Fibroblast of lung (primary cell): Measurements from ENCODE around the gene OSBPL9. TPM values are rescaled to one million over a fixed set of nuclear protein-coding genes. Genes with fewer than 3 reads are reported as not detected.

ENCODE experiments used
- DNase-seq, 2 donors: peaks; one replicate each; pipeline versions ENCODE4 v3.0.0 to v3.0.0-alpha.2; 2010; ENCODE audit warnings: low read depth in 2 of 2
- H2AFZ ChIP-seq: 2 replicates; pipeline ENCODE4 v1.5.1; 2012; ENCODE audit warnings: low read length, control low read depth, inconsistent platforms
- H3K27ac ChIP-seq: 2 replicates; pipeline ENCODE4 v1.5.1; 2011; ENCODE audit warnings: low read length, control low read depth; ENCODE audit not compliant: insufficient read depth
- H3K27me3 ChIP-seq: 2 replicates; pipeline ENCODE4 v1.5.1; 2011; ENCODE audit warnings: mild to moderate bottlenecking, low read length; ENCODE audit not compliant: control insufficient read depth, insufficient read depth
- H3K36me3 ChIP-seq: 2 replicates; pipeline ENCODE4 v1.5.1; 2011; ENCODE audit warnings: low read length; ENCODE audit not compliant: control insufficient read depth, insufficient read depth
- H3K4me1 ChIP-seq: 2 replicates; pipeline ENCODE4 v1.5.1; 2011; ENCODE audit warnings: low read length; ENCODE audit not compliant: control insufficient read depth, insufficient read depth; ENCODE audit errors: extremely low read depth
- H3K4me2 ChIP-seq: 2 replicates; pipeline ENCODE4 v1.5.1; 2011; ENCODE audit warnings: low read length, control low read depth; ENCODE audit not compliant: insufficient read depth; ENCODE audit errors: extremely low read depth
- H3K4me3 ChIP-seq, 4 experiments: fragments of 200-600 bp in 1 of 4; sonication (generic) in 1 of 4; replicated peaks in 1 of 4; 2 replicates each; pipeline ENCODE4 v1.5.1; 2011 to 2016; ENCODE audit warnings: low read length in 4 of 4, low read depth in 3 of 4, mild to moderate bottlenecking in 3 of 4, control low read depth in 2 of 4, inconsistent platforms in 1 of 4, mixed read lengths in 1 of 4; ENCODE audit not compliant: insufficient read depth in 1 of 4; ENCODE audit errors: control extremely low read depth in 1 of 4
- H3K79me2 ChIP-seq: 2 replicates; pipeline ENCODE4 v1.5.1; 2012; ENCODE audit warnings: mild to moderate bottlenecking, low read length, inconsistent platforms; ENCODE audit not compliant: control insufficient read depth, insufficient read depth
- H3K9ac ChIP-seq: 2 replicates; pipeline ENCODE4 v1.5.1; 2011; ENCODE audit warnings: mild to moderate bottlenecking, low read length, control low read depth; ENCODE audit not compliant: insufficient read depth
- H3K9me3 ChIP-seq: 2 replicates; pipeline ENCODE4 v1.5.1; 2012; ENCODE audit warnings: low read depth, low read length; ENCODE audit not compliant: control insufficient read depth, insufficient read depth
- H4K20me1 ChIP-seq: 2 replicates; pipeline ENCODE4 v1.5.1; 2011; ENCODE audit warnings: low read length; ENCODE audit not compliant: control insufficient read depth, insufficient read depth; ENCODE audit errors: extremely low read depth
- CTCF ChIP-seq, 2 donors: IDR thresholded peaks in 1 of 2; conservative IDR thresholded peaks in 1 of 2; 1 replicate in 1 of 2; 2 replicates in 1 of 2; pipeline ENCODE4 v1.5.1; 2011 to 2012; ENCODE audit warnings: low read length in 2 of 2, control low read depth in 1 of 2, inconsistent platforms in 1 of 2, low read depth in 1 of 2, mild to moderate bottlenecking in 1 of 2
- EZH2 ChIP-seq: IDR thresholded peaks from 2 replicates; pipeline ENCODE4 v1.5.1; 2012; ENCODE audit warnings: low read length, control low read depth, mild to moderate bottlenecking; ENCODE audit errors: missing control alignments
- polyA plus RNA-seq, 2 donors: library from polyadenylated mRNA; depleted of rRNA in 1 of 2; stranded (reverse) in 1 of 2; unstranded in 1 of 2; fragments of >200 nt; gene quantifications; 2 replicates each; pipeline ENCODE4 v1.2.1, GENCODE V29; 2011 to 2012; ENCODE audit warnings: missing spikeins in 1 of 2
- total RNA-seq: library from RNA; depleted of rRNA; stranded (reverse); fragments of >200 nt; gene quantifications from 2 replicates; pipeline ENCODE4 v1.2.1, GENCODE V29; 2014

OSBPL9 gene
- total and polyA plus RNA-seq, 2 donors (not counting 1 experiment from before 2014, with no cell fraction given): 62.5 to 90.7 TPM

- Histone ChIP-seq H4K20me1 (no peaks in the 10 kb centered on the region), H3K36me3 (no peaks in the 10 kb centered on the region), H2AFZ (no peak overlapping the region), H3K4me3 (no peak overlapping the region), H3K4me1 (no peaks in the 10 kb centered on the region), H3K9ac (no peak overlapping the region), H3K27me3 (no peaks in the 10 kb centered on the region), H3K79me2 (no peaks in the 10 kb centered on the region), H3K4me2 (no peak overlapping the region), H3K27ac (no peak overlapping the region), H3K9me3 (no peaks in the 10 kb centered on the region)
- no peak for DNase-seq
- TF ChIP-seq CTCF (conservative IDR thresholded peaks at IDR 0.05 in 1 of 2, IDR thresholded peaks at IDR 0.05 in 1 of 2; ENCODE audit: low read depth in 1 of 2, low read length in 2 of 2) (no peak), EZH2 (no peak)
These were observed 35.7 kb upstream of the OSBPL9 start for GRCh38 chr1:51581238-51581637.

GRCh38 chr1:51583532-51583931 lies 33.4 kb upstream of the OSBPL9 start:
- Histone ChIP-seq H3K4me1 (no peaks in the 10 kb centered on the region), H3K27ac (no peak overlapping the region), H3K36me3 (no peaks in the 10 kb centered on the region), H3K27me3 (no peaks in the 10 kb centered on the region), H2AFZ (peak overlapping the region; percentile 57), H3K4me2 (peak overlapping the region; percentile 46), H4K20me1 (no peaks in the 10 kb centered on the region), H3K79me2 (no peaks in the 10 kb centered on the region), H3K9ac (no peak overlapping the region), H3K4me3 (no peak overlapping the region), H3K9me3 (no peaks in the 10 kb centered on the region)
- TF ChIP-seq CTCF (conservative IDR thresholded peaks at IDR 0.05 in 1 of 2, IDR thresholded peaks at IDR 0.05 in 1 of 2; ENCODE audit: low read depth in 1 of 2, low read length in 2 of 2) (no peak), EZH2 (no peak)
- peak; percentile 84 to 95 for DNase-seq

- Histone ChIP-seq H3K27ac (no peak overlapping the region), H4K20me1 (no peaks in the 10 kb centered on the region), H3K4me3 (no peak overlapping the region), H3K27me3 (no peaks in the 10 kb centered on the region), H2AFZ (no peak overlapping the region), H3K4me2 (no peak overlapping the region), H3K36me3 (no peaks in the 10 kb centered on the region), H3K79me2 (no peaks in the 10 kb centered on the region), H3K4me1 (no peaks in the 10 kb centered on the region), H3K9me3 (no peaks in the 10 kb centered on the region), H3K9ac (no peak overlapping the region)
- DNase-seq: no peak
- TF ChIP-seq EZH2 (no peak), CTCF (conservative IDR thresholded peaks at IDR 0.05 in 1 of 2, IDR thresholded peaks at IDR 0.05 in 1 of 2; ENCODE audit: low read depth in 1 of 2, low read length in 2 of 2) (no peak)
These were observed 32.9 kb upstream of the OSBPL9 start for GRCh38 chr1:51584021-51584420.
